CD4-positive, alpha-beta T cell treated with Interferon alpha-2 for 1 hour (primary cell): ENCODE measurements around the gene PIGO.

Source experiments
- DNase-seq, 2 donors: peaks; one replicate each; pipeline ENCODE4 v3.0.0-alpha.2; 2020 to 2022

The PIGO gene

DNA sequence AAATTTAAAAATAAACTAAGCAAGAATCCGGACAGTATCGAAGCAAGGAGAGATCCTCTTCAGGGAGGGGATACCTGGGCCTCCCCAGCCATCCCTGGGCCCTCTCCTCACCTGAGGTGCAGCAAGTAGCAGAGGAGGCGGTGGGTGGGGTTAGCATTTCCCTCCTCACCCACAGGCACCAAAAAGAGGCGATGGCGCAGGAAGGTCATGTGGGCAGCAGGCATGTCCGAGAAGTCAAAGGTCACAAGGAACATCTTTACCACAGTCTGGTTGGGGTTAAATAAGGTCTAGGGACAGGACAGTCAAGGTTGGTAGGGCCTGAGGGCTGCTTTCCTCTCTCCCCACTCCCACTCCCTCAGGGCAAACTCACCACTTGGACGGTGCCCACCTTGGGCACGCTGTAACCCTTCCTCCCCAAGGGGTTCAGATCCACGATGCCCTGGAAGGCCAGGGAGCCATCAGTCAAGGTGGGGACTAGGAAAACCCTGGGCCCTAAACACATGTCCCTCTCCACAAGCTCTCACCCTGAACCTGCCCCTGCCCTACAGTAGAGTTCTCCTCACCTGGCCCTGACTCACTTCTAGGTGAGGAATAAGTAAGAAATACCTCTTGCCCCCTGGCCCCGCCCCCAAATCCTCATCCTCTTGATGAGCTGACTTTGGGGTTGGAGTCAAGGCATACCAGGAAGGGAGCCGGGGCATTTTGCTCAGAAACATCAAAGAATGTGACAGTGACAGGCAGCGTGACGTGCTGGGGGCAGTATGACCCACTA lies 9.4 kb upstream of the PIGO start:
- DNase-seq = no peak

DNA sequence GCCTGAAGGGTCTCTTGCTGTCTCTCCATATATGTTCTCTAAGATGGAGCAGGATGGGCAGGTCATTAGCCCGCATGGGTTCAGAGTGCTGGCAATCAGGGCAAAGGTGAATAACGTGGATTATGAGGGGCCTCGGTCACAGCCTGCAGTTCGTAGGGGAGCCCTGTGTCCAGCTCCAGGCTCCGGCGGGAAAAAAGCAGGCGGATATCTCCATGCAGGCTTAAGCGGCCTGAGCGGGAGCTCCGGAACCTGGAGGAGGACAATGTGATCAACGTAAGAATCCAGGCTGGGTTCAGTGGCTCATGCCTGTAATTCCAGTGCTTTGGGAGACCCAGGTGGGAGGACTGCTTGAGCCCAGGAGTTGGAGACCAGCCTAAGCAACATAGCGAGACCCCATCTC lies 8.7 kb upstream of the PIGO start:
- no peak for DNase-seq

DNA sequence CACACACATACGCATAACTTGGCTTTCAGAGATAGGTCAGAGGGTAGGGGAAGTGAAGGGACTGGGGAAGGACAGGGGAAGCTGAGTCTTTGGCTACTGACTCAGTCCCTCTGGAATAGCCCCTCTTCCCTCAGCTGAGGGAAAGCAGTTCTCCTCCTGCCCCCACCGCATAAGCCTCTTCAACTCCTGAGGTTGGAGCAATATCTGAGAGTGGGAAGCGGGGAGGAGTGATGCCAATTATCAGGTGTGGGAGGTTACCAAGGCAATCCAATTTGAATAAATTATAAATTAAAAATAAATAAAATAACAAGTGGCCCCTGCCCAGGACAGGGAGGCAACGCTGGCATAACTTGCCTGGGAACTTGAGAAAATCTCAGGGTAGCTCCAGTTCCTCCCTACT lies 8.2 kb upstream of the PIGO start:
- DNase-seq = no peak

DNA sequence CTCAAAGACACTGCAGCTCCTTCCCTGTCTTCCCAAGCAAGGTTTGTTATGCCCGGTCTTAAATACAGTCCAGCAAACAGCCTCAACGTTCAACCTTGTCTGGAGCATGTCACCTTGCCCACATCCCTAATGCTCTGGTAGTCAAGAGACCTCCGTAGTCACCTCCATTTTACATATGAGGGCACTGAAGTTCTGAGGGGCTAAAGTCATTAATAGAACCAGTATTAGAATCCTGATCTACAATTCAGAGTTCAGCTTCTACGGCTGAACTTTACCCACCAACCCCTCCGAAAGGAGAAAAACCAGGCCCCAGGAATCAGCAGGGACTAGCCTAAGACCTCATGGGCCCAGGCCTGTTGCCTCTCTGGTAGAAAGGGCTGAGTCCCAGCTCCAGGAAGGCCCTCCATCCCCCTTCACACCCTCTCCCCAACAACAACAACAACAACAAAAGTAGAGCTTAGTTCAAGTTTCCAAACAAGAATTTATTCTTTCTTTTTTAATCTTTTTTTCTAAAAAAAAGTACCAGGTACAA lies 7.3 kb upstream of the PIGO start:
- DNase-seq = no peak

DNA sequence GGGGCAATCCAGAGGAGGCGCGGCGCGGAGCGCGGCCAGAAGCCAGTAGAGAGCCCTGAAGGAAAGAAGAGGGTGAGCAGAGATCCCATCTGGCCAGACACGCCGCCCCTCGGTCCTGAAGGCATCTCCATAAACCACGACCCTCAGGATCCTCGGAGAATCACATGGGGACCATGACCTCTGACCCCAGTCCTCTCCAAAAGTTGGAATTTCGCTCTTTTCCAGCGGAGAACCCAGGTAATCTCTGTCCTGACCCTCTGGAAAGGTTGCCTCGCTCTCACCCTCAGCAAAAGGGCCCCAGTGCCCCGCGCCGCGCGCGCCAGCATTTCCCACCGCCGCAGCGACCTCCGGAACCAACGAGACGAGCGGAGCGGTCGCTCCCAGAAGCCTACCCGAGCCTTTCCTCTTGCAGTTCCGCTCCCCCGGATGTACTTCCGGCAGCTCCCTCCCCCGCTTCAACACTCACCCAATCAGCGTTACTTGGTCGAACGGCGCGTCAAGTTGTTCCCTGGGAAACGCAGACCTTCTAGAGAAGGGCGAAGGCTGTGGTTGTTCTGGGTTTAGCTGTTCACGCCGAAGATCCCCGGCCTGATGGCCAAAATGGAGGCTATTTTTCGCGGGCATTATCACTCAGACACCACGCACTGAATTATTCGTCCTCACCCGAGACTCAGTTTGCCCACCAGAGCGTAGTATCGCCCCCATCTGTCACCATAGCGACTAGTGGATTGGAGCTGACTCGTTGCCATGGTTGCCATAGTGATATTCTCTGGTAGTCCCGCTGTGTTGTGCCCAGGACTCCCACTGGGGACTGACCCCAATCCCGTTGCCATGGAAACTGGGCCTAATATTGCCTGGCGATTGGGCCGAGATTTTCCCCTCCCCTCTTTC lies 6.6 kb upstream of the PIGO start, which contains the start of gene STOML2:
TSS of gene STOML2 (minus strand) at position 363 of the 891 bp plus-strand sequence. CDS start at position 326, 37 bp downstream.
- peak; percentile 94 to 95 for DNase-seq

DNA sequence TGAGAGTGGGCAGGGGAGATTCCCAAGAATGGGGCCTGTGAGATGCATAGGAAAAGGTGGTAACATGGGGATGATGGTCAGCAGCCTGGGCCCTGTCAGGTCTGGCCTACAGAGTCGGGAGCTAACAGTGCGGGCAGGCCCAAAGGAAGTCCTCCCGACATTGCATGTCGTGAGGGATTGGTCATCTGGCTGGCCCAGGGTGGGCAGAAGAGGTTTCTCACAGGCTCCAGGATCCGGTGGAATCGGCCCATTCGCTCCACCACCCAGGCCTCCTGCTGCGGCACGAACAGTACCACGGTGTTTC lies 6.0 kb upstream of the PIGO start:
- DNase-seq = no peak

DNA sequence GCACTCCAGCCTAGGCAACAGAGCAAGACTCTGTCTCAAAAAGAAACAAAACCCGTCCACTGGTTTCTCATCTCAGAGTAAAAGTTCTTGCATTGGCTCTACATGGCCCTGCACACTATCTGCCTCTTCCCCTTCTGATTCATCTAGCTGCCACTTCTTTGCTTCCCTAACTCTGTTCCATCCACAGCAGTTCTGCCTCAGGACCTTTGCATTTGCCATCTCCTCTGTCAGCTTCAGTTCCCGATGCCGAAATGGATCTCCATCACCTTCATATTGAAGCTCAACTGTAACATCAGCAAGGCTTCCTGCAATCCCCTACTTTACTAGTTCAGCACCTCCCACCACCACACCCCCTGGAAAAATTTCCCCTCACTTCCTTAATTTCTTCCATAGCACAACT lies 1.2 kb upstream of the PIGO start:
- no peak for DNase-seq

DNA sequence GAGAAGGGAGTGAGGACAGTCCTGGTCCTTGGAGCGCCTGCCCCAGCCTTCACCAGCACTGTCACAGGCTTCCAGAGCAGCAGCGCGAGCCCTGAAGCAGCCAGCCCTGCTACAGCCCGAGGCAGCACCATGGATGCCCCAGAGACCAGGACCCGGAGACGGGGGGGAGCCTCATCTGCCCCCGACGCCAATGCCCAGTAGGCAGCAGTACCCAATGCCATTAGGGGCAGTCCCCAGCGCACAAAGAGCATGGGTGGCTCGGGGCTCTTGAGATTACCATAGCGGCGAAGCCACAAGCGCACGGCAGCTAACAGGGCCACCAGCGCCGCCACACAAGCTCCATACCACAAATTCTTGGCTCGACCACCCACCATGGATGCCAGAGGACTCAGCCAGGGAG lies 4.9 kb downstream of the PIGO start:
- no peak for DNase-seq

DNA sequence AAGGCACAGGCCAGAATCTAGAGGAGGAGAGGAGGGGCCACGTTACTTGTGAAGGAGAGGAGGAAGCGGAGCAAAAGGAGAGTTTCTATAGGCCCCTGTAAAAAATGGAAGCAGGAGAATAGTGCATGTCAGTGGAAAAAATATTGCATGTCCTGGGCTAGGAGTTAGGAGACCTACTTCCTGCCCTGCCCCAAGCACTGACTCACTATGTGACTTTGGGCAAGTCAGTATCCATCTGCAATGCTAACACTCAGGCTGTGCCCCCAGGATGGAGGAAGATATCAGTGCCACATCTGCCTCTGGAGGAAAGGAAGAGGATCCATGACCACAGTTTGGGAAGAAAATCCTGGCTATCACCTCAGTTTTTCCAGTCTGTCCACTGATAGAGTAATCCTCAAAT lies 7.0 kb downstream of the PIGO start:
- no peak for DNase-seq

DNA sequence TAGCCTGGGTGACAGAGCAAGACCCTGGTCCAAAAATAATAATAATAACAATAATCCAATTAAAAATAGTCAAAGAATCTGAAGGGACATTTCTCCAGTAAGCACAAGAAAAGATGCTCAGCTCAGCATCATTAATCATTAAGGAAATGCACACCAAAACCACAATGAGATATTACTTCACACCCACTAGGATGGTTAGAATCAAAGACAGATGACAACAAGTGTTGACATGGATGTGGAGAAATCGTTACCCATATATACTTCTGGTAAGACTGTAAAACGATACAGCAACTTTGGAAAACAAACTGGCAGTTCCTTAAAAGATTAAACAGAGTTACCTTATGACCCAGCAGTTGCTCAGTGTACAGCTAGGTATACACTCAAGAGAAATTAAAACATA lies 11.3 kb downstream of the PIGO start:
- DNase-seq = peak in 1 of 2 donors; percentile 19

DNA sequence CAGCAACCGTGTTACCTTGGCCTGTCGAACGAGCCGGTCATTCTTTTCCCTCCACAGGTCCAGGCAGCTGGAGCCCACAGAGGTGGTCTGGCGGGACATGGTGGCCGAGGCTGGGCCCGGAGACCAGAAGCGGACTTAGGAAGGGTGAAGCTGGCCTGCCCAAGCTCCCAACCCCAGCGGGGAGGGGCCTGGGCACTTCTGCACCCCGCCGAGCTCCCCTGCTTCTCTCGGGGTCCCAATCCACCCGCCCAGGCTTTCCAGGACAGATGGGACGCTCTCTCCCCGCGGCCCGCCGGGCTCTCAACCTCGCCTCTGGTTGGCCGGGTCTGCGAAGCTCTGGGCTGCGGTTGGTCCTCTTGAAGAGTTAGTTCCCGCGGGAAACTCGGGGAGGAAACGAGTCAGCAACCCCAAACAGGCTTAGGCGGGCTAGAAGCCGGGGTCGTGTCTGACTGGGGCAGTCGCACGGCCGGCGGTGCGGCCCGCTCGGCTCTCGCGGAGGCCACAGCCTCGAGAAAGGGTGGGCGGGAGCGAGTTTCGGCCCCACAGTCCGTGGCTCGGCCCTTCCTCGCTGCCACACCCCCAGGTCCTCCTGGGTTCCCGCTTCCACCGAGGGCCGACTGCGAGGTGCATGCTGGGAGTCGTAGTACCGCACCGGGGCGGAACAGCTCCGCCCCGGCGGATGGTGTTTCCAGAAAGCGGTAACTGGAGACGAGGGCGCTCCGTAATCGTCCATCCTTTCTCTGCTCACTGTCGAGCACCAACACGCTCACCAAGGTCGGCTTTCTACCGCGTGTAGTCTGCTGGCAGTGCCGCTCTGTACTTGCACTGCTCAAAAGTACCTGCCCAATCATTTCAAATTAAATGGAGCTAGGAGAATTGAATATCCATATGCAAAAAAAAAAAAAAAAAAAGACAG lies 16.7 kb downstream of the PIGO start, which contains the start of gene FANCG:
TSS of gene FANCG (minus strand) at position 517 of the 916 bp plus-strand sequence. CDS start at position 99, 418 bp downstream.
- DNase-seq = peak; percentile 80 to 85

DNA sequence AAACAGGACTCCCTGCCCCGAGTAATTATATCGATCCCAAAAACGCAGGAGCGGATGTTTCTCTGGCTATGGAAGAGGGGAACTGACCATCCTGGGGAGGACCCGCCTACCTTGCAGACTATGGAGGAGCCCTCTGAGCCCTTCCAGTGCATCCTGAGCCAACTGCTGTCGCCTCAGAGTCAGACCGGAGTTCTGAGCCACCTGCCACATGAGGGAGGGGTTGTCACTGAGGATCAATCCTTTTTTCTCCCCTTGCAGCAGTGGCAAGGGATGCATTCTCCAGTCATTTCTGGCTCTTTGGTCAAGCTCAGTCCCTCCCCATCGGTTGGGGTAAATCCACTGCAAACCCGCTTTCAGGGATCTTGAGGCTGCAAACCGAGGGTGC lies 17.4 kb downstream of the PIGO start:
- DNase-seq = no peak

DNA sequence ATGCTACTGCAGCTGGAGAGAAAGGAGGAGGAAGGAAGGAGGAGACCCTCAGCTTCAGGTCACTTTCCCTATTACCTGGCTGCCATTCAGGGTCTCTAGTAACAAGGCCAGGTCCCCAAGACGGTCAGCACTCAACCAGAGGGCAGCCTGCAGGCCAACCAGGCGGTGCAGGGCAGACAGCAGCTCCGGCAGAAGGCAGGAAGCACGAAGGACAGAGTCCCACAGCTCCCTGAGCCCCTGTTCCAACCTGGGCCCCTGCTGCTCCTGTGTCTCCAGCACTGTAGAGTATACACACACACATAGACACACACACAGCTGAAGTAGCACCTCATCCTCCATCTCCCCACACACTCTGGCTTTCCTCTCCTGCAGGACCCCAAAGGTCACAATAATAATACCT lies 18.3 kb downstream of the PIGO start:
- no peak for DNase-seq

DNA sequence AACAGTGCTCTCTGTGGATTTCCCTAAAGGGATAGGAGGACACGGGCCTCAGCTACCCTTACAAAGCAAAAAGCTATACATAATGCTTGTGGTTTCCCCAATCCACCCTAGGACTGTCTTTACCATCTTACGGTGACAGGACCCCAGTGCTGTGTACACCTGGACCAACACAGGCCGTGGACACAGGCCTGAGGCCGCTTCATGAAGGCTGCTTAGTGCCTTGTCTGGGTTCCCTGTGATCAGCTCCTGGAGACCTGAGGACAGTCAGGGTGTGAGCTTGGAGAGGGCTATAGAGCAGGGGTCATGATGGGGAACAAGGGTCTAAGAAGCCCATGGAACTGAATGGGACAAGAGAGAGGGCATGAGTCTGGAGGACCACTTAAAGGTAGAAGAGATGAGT lies 19.5 kb downstream of the PIGO start:
- DNase-seq = no peak

DNA sequence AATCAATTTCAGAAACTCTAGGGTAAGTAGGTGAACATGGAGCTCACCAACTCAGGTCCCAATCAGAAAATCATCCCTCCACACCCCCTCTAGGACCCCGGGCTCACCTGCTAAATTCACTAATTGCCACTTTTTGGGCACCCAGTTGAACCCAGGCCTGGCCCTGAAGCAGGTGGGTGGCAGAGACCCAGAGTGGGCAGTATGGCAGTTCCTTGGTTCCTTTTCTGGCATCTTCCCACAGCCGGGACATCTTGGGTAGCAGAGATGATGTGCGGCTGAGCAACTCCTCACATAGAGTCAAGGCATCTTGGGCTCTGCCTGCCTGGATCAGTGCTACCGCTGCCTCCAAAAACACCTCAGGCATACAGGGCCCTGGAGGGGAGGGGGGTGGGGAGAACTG lies 21.0 kb downstream of the PIGO start:
- DNase-seq = no peak

DNA sequence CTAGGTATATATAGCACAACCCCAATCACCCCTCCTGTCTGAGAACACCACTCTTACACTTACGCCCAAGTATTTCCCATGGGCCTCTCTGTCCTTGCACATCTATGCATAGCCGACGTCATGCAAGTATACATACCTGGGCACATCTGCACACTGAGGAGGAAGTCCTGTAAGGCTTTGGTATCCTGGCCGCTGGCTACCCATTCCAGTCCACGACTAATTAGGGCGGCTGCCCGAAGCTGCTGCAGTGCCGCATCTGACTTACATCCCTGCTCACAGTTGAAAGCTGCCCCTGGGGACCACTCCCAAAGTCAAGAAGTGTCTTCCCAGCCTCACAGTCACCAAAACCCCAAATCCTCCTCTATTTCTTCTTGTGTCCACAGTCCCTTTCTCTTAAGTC lies 21.6 kb downstream of the PIGO start:
- DNase-seq = no peak

DNA sequence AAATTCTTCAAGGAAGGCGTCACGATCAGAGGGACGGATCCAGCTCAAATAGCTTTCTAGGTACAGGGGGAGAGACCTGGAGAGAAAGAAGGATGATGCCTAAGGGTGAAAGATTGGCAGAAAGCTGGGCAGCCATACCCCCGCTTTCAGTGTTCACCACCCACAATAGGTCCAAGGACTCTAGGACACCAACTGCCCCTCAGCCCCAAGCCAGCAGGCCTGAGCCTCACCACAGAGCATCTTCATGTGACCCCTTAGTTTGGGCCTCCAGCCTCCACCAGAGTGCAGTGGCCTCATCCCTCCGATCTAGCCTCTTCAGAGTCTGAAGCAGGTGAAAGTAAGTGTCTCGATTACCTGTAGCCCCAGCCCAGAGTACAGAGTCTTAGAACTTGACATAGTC lies 22.2 kb downstream of the PIGO start:
- DNase-seq = no peak

DNA sequence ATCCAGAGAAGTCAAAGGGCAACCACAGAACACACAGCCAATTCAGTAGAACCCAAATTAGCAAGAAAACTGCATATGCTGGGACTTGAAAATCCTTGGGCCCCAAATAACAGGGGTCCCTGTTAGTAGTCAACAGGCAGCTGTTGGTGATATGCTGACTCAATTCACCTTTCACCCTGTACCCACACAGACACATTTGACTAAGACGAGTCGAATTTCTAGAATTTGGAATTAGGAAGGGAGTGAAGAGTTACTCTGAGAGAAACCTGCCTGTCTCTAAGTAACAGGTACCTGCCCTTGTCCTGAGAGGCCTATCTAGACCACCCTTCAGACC lies 23.1 kb downstream of the PIGO start:
- no peak for DNase-seq

DNA sequence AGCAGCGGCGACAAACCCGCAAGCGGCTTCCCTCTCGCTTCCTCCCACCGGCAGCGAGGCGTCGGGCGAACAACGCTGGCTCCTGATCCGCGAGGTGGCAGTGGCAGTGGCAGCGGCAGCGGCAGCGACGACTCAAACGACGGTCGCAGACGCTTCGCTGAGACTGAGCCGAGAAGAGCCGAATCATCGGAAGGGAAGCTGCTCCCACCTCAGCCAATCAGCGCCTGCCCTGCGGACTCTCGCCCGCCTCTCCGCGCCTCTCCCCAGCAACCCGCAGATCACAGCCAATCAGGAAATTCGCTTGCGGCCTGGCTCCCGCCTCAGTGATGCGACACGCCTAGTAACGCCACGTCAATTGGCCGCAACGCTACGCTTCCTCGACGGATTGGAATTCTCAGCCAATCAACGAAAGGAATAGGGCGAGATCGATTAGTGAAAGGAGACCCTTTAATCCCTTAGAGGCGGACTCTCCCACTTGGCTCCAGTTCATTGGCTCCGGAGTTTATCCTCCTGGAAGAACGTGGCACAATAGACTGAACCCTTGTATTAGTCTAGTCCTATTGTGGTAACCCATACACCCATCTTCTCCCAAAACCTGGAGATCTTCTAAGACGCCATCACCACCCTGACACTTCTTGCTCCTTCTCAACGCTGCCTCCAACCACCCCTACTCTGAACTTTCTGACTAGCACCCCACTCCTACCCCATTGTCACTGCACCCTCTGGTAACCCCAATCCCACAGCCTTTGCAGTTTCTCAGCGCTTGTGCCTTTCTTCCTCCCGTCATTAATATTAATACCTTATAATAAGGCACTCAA lies 23.7 kb downstream of the PIGO start, which contains the start of gene VCP:
TSS of gene VCP (minus strand) at position 165 of the 818 bp plus-strand sequence. CDS start 272 bp downstream, outside the sequence.
- peak; percentile 98 to 99 for DNase-seq

DNA sequence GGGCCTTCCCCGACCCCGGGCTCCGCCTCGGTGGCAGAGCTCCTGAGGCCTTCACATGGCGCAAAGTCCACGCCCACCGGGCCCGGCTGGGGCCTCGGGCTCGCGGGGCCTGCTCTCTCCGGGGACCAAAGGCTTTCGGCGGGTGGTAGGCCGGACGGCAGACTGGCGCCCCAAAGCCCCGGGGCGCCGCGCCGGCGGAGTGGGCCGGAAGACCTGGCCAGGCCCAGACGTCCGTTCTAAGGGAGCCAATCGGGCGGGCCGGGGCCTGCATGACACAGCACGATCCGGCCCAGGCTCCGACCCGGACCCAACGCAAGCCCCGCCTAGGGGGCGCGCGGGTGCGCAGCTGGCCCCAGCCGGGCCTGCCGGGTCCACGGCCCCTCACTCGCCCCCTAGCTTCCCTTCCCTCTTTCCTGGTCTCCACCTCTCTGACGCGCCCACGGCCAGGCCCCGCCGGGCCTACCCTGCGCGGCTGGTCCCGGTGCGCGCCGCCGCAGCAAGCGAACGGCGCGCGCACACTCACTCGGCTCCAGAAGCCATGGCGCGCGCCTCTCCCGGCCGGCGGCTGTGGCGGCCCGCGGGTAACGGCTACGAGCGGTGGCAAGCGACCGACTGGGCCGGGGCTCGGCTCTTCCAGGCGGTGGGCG lies 24.5 kb downstream of the PIGO start:
- peak; percentile 74 to 81 for DNase-seq
